Neural cell (in vitro differentiated cells): Measurements from ENCODE around the gene EXOC4. TPM values are rescaled to one million over a fixed set of nuclear protein-coding genes. Genes with fewer than 3 reads are reported as not detected.

Experiments
- H2AFZ ChIP-seq: fragments of 200-600, 300-800 bp; sonication (generic), shearing (Covaris generic); 2 replicates; pipeline ENCODE4 v1.6.0; 2014; ENCODE audit warnings: low read depth, mild to moderate bottlenecking, antibody characterized with exemption, low read length, moderate library complexity
- H3F3A ChIP-seq: fragments of 200-600 bp; shearing (Covaris generic); 2 replicates; pipeline ENCODE4 v1.6.1; 2016; ENCODE audit warnings: mild to moderate bottlenecking, moderate library complexity, mixed read lengths, antibody characterized with exemption, low read length; ENCODE audit not compliant: insufficient read depth, poor library complexity, severe bottlenecking
- H3K27ac ChIP-seq: fragments of 200-600, 300-800 bp; sonication (generic), shearing (Covaris generic); 2 replicates; pipeline ENCODE4 v1.5.1; 2014; ENCODE audit warnings: mild to moderate bottlenecking, low read length, moderate library complexity
- H3K27me3 ChIP-seq: fragments of 300-800, 200-600 bp; sonication (generic), shearing (Covaris generic); 2 replicates; pipeline ENCODE4 v1.6.0; 2014; ENCODE audit warnings: mild to moderate bottlenecking, low read depth, low read length, moderate library complexity; ENCODE audit not compliant: insufficient read depth
- H3K36me3 ChIP-seq: fragments of 300-800, 200-600 bp; sonication (generic), shearing (Covaris generic); 2 replicates; pipeline ENCODE4 v1.5.1; 2014; ENCODE audit warnings: mild to moderate bottlenecking, antibody characterized with exemption, low read length, moderate library complexity; ENCODE audit not compliant: insufficient read depth
- H3K4me2 ChIP-seq: fragments of 300-800, 200-600 bp; sonication (generic), shearing (Covaris generic); 2 replicates; pipeline ENCODE4 v1.6.0; 2014; ENCODE audit warnings: mild to moderate bottlenecking, low read length
- H3K4me3 ChIP-seq: fragments of 300-800, 200-600 bp; sonication (generic), shearing (Covaris generic); 2 replicates; pipeline ENCODE4 v1.5.1; 2014; ENCODE audit warnings: mild to moderate bottlenecking, low read length, moderate library complexity
- H3K79me2 ChIP-seq: fragments of 200-600 bp; shearing (Covaris generic); replicated peaks from 2 replicates; pipeline ENCODE4 v1.6.0; 2014; ENCODE audit warnings: mild to moderate bottlenecking, low read length, moderate library complexity; ENCODE audit not compliant: insufficient read depth
- H3K9ac ChIP-seq: fragments of 300-800, 200-600 bp; sonication (generic), shearing (Covaris generic); 2 replicates; pipeline ENCODE4 v1.6.1; 2016; ENCODE audit warnings: mild to moderate bottlenecking, low read length, mixed read lengths
- H3K9me2 ChIP-seq: fragments of 200-600 bp; shearing (Covaris generic); 2 replicates; pipeline ENCODE4 v1.6.1; 2016; ENCODE audit warnings: mild to moderate bottlenecking, low read length, mixed read lengths; ENCODE audit not compliant: insufficient read depth
- H3K9me3 ChIP-seq: fragments of 200-600, 300-800 bp; sonication (generic), shearing (Covaris generic); 2 replicates; pipeline ENCODE4 v1.6.1; 2016; ENCODE audit warnings: mild to moderate bottlenecking, mixed run types, low read length, moderate library complexity, mixed read lengths
- H4K20me1 ChIP-seq: fragments of 200-600 bp; shearing (Covaris generic); 2 replicates; pipeline ENCODE4 v1.6.1; 2016; ENCODE audit warnings: mild to moderate bottlenecking, mixed run types; ENCODE audit not compliant: insufficient read depth
- EP300 ChIP-seq: fragments of 450-650 bp; conservative IDR thresholded peaks from 2 replicates; pipeline ENCODE4 v1.6.1; 2014; ENCODE audit warnings: antibody characterized with exemption, mild to moderate bottlenecking, moderate library complexity; ENCODE audit not compliant: poor library complexity, severe bottlenecking
- EZH2 ChIP-seq: fragments of 200-600, 300-800 bp; shearing (Covaris generic), sonication (generic); IDR thresholded peaks from 2 replicates; pipeline ENCODE4 v1.6.1; 2014; ENCODE audit warnings: antibody characterized with exemption, low read length, borderline replicate concordance, mild to moderate bottlenecking; ENCODE audit not compliant: insufficient read depth, poor library complexity, severe bottlenecking
- MXI1 ChIP-seq: fragments of 450-650 bp; conservative IDR thresholded peaks from 2 replicates; pipeline ENCODE4 v1.6.1; 2014; ENCODE audit warnings: antibody characterized with exemption, mild to moderate bottlenecking; ENCODE audit not compliant: poor library complexity, severe bottlenecking
- POLR2AphosphoS5 ChIP-seq: IDR thresholded peaks from 2 replicates; pipeline ENCODE4 v1.6.1; 2012
- RAD21 ChIP-seq: fragments of 450-650 bp; conservative IDR thresholded peaks from 2 replicates; pipeline ENCODE4 v1.6.1; 2014; ENCODE audit warnings: antibody characterized with exemption, mild to moderate bottlenecking, moderate library complexity
- SMC3 ChIP-seq: fragments of 450-650 bp; conservative IDR thresholded peaks from 2 replicates; pipeline ENCODE4 v1.6.1; 2014; ENCODE audit warnings: antibody characterized with exemption, mild to moderate bottlenecking, moderate library complexity; ENCODE audit not compliant: poor library complexity
- TAF1 ChIP-seq: IDR thresholded peaks from 2 replicates; pipeline ENCODE4 v1.6.1; 2012; ENCODE audit warnings: low read depth
- polyA plus RNA-seq: library from polyadenylated mRNA; depleted of rRNA; stranded (reverse); fragments of >200 nt; gene quantifications from 2 replicates; pipeline ENCODE4 v1.2.3, GENCODE V29; 2014
- TF ChIP-seq, protein P1 (sequence below): fragments of 450-650 bp; IDR thresholded peaks from 2 replicates; pipeline ENCODE4 v1.5.1; 2014; ENCODE audit warnings: antibody characterized with exemption, mild to moderate bottlenecking, moderate library complexity; ENCODE audit not compliant: poor library complexity, severe bottlenecking
- TF ChIP-seq, protein P2 (sequence below): IDR thresholded peaks from 2 replicates; pipeline ENCODE4 v1.6.1; 2012; ENCODE audit warnings: borderline replicate concordance

The EXOC4 gene
- polyA plus RNA-seq, 1 donor from 2014 or later = 36.5 TPM

DNA sequence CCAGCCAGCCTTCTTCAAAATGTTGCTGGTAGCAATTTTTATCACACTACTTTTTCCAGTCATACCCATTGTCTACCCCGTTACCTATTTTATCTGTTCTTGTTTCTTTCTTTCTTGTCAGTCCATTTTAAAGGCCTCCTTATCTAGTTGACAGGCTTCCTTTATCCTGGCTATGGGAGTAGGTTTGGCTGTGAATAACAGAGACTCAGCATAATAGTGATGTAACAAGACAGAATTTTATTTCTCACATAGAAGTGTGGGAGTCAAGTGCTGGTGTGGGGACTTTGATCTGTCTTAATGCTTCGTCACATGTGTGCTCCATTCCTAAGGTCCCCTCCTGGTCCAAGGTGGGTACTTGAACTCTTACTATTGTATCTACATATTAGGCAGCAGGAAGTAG is 283.6 kb downstream of the EXOC4 start:
- no peaks in the 10 kb centered on the region for H3K36me3 ChIP-seq
- H3K9me2 ChIP-seq = no peaks in the 10 kb centered on the region
- no peak overlapping the region for H2AFZ ChIP-seq
- H3K4me3 ChIP-seq = no peak overlapping the region
- H3K27me3 ChIP-seq = no peaks in the 10 kb centered on the region
- peak overlapping the region; percentile 61 for H3K27ac ChIP-seq
- H4K20me1 ChIP-seq = no peaks in the 10 kb centered on the region
- no peaks in the 10 kb centered on the region for H3K79me2 ChIP-seq
- no peak overlapping the region for H3K9ac ChIP-seq
- H3K9me3 ChIP-seq = no peaks in the 10 kb centered on the region
- H3F3A ChIP-seq = peaks cover 6% of the 10 kb centered on the region
- TF ChIP-seq POLR2AphosphoS5 = no peak
- no peak for TF ChIP-seq TAF1
- no peak for TF ChIP-seq SMC3
- no peak for TF ChIP-seq MXI1
- TF ChIP-seq, protein P1, sequence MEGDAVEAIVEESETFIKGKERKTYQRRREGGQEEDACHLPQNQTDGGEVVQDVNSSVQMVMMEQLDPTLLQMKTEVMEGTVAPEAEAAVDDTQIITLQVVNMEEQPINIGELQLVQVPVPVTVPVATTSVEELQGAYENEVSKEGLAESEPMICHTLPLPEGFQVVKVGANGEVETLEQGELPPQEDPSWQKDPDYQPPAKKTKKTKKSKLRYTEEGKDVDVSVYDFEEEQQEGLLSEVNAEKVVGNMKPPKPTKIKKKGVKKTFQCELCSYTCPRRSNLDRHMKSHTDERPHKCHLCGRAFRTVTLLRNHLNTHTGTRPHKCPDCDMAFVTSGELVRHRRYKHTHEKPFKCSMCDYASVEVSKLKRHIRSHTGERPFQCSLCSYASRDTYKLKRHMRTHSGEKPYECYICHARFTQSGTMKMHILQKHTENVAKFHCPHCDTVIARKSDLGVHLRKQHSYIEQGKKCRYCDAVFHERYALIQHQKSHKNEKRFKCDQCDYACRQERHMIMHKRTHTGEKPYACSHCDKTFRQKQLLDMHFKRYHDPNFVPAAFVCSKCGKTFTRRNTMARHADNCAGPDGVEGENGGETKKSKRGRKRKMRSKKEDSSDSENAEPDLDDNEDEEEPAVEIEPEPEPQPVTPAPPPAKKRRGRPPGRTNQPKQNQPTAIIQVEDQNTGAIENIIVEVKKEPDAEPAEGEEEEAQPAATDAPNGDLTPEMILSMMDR = no peak
- TF ChIP-seq, protein P2, sequence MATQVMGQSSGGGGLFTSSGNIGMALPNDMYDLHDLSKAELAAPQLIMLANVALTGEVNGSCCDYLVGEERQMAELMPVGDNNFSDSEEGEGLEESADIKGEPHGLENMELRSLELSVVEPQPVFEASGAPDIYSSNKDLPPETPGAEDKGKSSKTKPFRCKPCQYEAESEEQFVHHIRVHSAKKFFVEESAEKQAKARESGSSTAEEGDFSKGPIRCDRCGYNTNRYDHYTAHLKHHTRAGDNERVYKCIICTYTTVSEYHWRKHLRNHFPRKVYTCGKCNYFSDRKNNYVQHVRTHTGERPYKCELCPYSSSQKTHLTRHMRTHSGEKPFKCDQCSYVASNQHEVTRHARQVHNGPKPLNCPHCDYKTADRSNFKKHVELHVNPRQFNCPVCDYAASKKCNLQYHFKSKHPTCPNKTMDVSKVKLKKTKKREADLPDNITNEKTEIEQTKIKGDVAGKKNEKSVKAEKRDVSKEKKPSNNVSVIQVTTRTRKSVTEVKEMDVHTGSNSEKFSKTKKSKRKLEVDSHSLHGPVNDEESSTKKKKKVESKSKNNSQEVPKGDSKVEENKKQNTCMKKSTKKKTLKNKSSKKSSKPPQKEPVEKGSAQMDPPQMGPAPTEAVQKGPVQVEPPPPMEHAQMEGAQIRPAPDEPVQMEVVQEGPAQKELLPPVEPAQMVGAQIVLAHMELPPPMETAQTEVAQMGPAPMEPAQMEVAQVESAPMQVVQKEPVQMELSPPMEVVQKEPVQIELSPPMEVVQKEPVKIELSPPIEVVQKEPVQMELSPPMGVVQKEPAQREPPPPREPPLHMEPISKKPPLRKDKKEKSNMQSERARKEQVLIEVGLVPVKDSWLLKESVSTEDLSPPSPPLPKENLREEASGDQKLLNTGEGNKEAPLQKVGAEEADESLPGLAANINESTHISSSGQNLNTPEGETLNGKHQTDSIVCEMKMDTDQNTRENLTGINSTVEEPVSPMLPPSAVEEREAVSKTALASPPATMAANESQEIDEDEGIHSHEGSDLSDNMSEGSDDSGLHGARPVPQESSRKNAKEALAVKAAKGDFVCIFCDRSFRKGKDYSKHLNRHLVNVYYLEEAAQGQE = no peak
- no peak for TF ChIP-seq EP300
- no peak overlapping the region for H3K4me2 ChIP-seq

DNA sequence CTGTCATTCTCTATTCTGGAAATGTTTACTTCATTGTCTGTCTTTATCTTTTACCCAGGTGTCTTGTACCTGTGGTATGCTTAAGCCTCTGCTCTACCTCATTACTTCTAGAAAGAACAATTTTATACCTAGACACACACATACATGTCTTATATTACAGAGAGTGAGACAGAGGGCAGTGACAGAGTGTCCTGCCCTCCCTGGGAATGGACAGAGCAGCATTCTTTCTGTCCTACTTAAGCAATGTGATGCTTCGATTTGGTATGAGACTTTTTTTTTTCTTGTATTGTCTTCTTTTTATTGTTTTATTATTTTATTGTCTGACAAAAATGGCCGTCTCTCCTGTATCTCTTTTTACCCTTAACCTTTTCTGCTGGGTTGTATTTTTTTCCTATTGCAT is 286.1 kb downstream of the EXOC4 start:
- H3K9me2 ChIP-seq = no peaks in the 10 kb centered on the region
- H3K36me3 ChIP-seq = no peaks in the 10 kb centered on the region
- no peaks in the 10 kb centered on the region for H3K27me3 ChIP-seq
- no peaks in the 10 kb centered on the region for H3K79me2 ChIP-seq
- H3K4me2 ChIP-seq = no peak overlapping the region
- H3K4me3 ChIP-seq = no peak overlapping the region
- H3F3A ChIP-seq = peaks cover 4% of the 10 kb centered on the region
- H4K20me1 ChIP-seq = no peaks in the 10 kb centered on the region
- no peaks in the 10 kb centered on the region for H3K9me3 ChIP-seq
- no peak for TF ChIP-seq MXI1
- no peak for TF ChIP-seq POLR2AphosphoS5
- TF ChIP-seq RAD21 = no peak
- TF ChIP-seq TAF1 = no peak
- no peak for TF ChIP-seq EP300
- TF ChIP-seq, protein P1 = no peak
- no peak for TF ChIP-seq SMC3
- no peak for TF ChIP-seq EZH2
- TF ChIP-seq, protein P2 = no peak
- no peak overlapping the region for H3K9ac ChIP-seq
- H2AFZ ChIP-seq = no peak overlapping the region
- H3K27ac ChIP-seq = no peak overlapping the region
